OCI-LY1 (cell line): ENCODE results near the gene TMED4.

ENCODE experiments used
- H2AFZ ChIP-seq: fragments of 200-600 bp; sonication (generic), shearing (Covaris generic); 2 replicates; pipeline ENCODE4 v1.6.0; 2014; ENCODE audit warnings: antibody characterized with exemption, mild to moderate bottlenecking, low read length
- H3F3A ChIP-seq: fragments of 200-600 bp; sonication (generic), shearing (Covaris generic); 2 replicates; pipeline ENCODE4 v1.6.0; 2014; ENCODE audit warnings: mild to moderate bottlenecking, antibody characterized with exemption, low read length, moderate library complexity; ENCODE audit not compliant: insufficient read depth
- H3K27ac ChIP-seq: fragments of 200-600 bp; sonication (generic); 2 replicates; pipeline ENCODE4 v1.5.1; 2014; ENCODE audit warnings: low read length, mixed run types, mild to moderate bottlenecking, low read depth; ENCODE audit not compliant: poor library complexity, severe bottlenecking
- H3K27me3 ChIP-seq: fragments of 200-600 bp; sonication (generic); 2 replicates; pipeline ENCODE4 v1.6.0; 2014; ENCODE audit warnings: antibody characterized with exemption, mild to moderate bottlenecking, low read length, moderate library complexity; ENCODE audit not compliant: insufficient read depth
- H3K36me3 ChIP-seq: fragments of 200-600 bp; sonication (generic); 2 replicates; pipeline ENCODE4 v1.6.1; 2014; ENCODE audit warnings: mild to moderate bottlenecking, antibody characterized with exemption, low read length, moderate library complexity, mixed read lengths; ENCODE audit not compliant: insufficient read depth
- H3K4me1 ChIP-seq: fragments of 200-600 bp; sonication (generic); 2 replicates; pipeline ENCODE4 v1.5.1; 2014; ENCODE audit warnings: mild to moderate bottlenecking, low read length, moderate library complexity; ENCODE audit not compliant: insufficient read depth, severe bottlenecking
- H3K4me2 ChIP-seq: fragments of 200-600 bp; sonication (generic), shearing (Covaris generic); 2 replicates; pipeline ENCODE4 v1.6.1; 2014; ENCODE audit warnings: low read length
- H3K4me3 ChIP-seq: fragments of 200-600 bp; sonication (generic); 2 replicates; pipeline ENCODE4 v1.5.1; 2014; ENCODE audit warnings: low read length, low read depth, mild to moderate bottlenecking, mixed read lengths; ENCODE audit not compliant: poor library complexity, severe bottlenecking
- H3K79me2 ChIP-seq: fragments of 200-600 bp; shearing (Covaris generic); 2 replicates; pipeline ENCODE4 v1.6.1; 2016; ENCODE audit warnings: mixed run types, low read length, mixed read lengths; ENCODE audit not compliant: insufficient read depth
- H3K9ac ChIP-seq: fragments of 200-600 bp; sonication (generic), shearing (Covaris generic); 2 replicates; pipeline ENCODE4 v1.6.1; 2014; ENCODE audit warnings: mild to moderate bottlenecking, low read length, mixed read lengths
- H3K9me2 ChIP-seq: fragments of 200-600 bp; sonication (generic), shearing (Covaris generic); 2 replicates; pipeline ENCODE4 v1.6.1; 2014; ENCODE audit warnings: low read depth, mild to moderate bottlenecking, low read length, mixed read lengths
- H3K9me3 ChIP-seq: fragments of 200-600 bp; shearing (Covaris generic); 2 replicates; pipeline ENCODE4 v1.6.1; 2014; ENCODE audit warnings: low read length, mixed read lengths
- H4K20me1 ChIP-seq: fragments of 200-600 bp; sonication (generic), shearing (Covaris generic); 2 replicates; pipeline ENCODE4 v1.6.0; 2016; ENCODE audit warnings: mild to moderate bottlenecking, low read length; ENCODE audit not compliant: insufficient read depth
- CTCF ChIP-seq: fragments of 200-600 bp; sonication (generic), shearing (Covaris generic); IDR thresholded peaks from 2 replicates; pipeline ENCODE4 v1.5.1; 2017; ENCODE audit warnings: mild to moderate bottlenecking, antibody characterized with exemption, low read length, moderate library complexity, mixed read lengths
- EZH2 ChIP-seq: fragments of 200-600 bp; sonication (generic), shearing (Covaris generic); IDR thresholded peaks from 2 replicates; pipeline ENCODE4 v1.8.0; 2017; ENCODE audit warnings: borderline replicate concordance, mixed run types, mild to moderate bottlenecking, antibody characterized with exemption, low read length, moderate library complexity, mixed read lengths

TMED4 gene

DNA sequence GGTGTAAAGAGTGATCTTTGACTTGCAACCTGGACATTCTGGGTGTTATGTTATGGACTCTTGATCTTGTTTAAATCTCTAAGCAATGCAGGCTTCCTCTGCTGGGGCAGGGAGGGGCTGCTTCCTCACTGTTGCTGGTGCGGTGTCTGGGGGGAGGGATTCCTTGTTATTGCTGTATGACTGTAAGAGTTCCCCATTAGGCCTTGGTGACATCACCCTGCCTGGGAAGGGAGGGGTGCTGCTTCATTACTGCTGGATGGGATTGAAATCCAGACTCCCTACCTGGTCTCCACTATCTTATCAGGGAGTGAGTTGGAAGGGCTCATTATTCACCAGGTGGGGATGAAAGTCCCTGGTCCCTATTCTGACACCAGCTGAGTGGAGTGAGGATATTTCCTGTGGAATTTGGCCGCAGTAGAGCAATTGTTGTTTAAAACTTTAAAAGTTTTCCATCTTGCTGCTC lies 33.1 kb upstream of the TMED4 start:
- H3K9me2 ChIP-seq = no peaks in the 10 kb centered on the region
- H3K4me3 ChIP-seq = peak overlapping the region; percentile 22
- no peak overlapping the region for H2AFZ ChIP-seq
- H4K20me1 ChIP-seq = no peaks in the 10 kb centered on the region
- peak overlapping the region; percentile 46 for H3K4me2 ChIP-seq
- no peak for TF ChIP-seq CTCF
- TF ChIP-seq EZH2 = no peak
- no peaks in the 10 kb centered on the region for H3K27me3 ChIP-seq
- H3K79me2 ChIP-seq = peaks cover 94% of the 10 kb centered on the region
- peaks cover 64% of the 10 kb centered on the region for H3K4me1 ChIP-seq
- H3K9me3 ChIP-seq = no peaks in the 10 kb centered on the region
- H3F3A ChIP-seq = no peaks in the 10 kb centered on the region
- H3K9ac ChIP-seq = peak overlapping the region; percentile 25; the same call in 1 of the 2 replicates
- H3K36me3 ChIP-seq = peaks cover 10% of the 10 kb centered on the region
- peak overlapping the region; percentile 58 for H3K27ac ChIP-seq

GRCh38 chr7:44609829-44610228 lies 27.8 kb upstream of the TMED4 start:
- Histone ChIP-seq H3F3A (no peaks in the 10 kb centered on the region), H3K27ac (no peak overlapping the region)

GRCh38 chr7:44608916-44609648 lies 27.1 kb upstream of the TMED4 start:
- Histone ChIP-seq H3K9me3 (no peaks in the 10 kb centered on the region), H2AFZ (no peak overlapping the region), H3K27me3 (no peaks in the 10 kb centered on the region), H3K4me1 (peaks cover 63% of the 10 kb centered on the region), H3K36me3 (0 out of 2 replicates have a peak, but pooled peaks cover 4% of the 10 kb centered on the region), H3K79me2 (peaks cover 68% of the 10 kb centered on the region), H3K27ac (no peak overlapping the region), H3K9me2 (no peaks in the 10 kb centered on the region), H3F3A (no peaks in the 10 kb centered on the region; the same call in 1 of the 2 replicates), H4K20me1 (no peaks in the 10 kb centered on the region), H3K9ac (no peak overlapping the region), H3K4me3 (no peak overlapping the region), H3K4me2 (no peak overlapping the region; the same call in 1 of the 2 replicates)
- TF ChIP-seq CTCF = no peak
- TF ChIP-seq EZH2 = no peak

More at GRCh38 chr7:44609829-44610228, 27.8 kb upstream of the TMED4 start:
- Histone ChIP-seq H3K27me3 (no peaks in the 10 kb centered on the region), H3K79me2 (peaks cover 75% of the 10 kb centered on the region), H4K20me1 (no peaks in the 10 kb centered on the region), H3K4me1 (peaks cover 69% of the 10 kb centered on the region), H3K36me3 (0 out of 2 replicates have a peak, but pooled peaks cover 4% of the 10 kb centered on the region), H3K9me3 (no peaks in the 10 kb centered on the region), H3K9me2 (no peaks in the 10 kb centered on the region), H3K4me2 (no peak overlapping the region), H2AFZ (no peak overlapping the region), H3K4me3 (no peak overlapping the region), H3K9ac (no peak overlapping the region)
- no peak for TF ChIP-seq CTCF
